Activated CD8-positive, alpha-beta memory T cell treated with anti-CD3 and anti-CD28 coated beads for 36 hours (primary cell): ENCODE measurements around the gene TAF5L. TPM values are rescaled to one million over a fixed set of nuclear protein-coding genes. Genes with fewer than 3 reads are reported as not detected.
"Not testable (repeated sequence)": the region's sequence is repeated elsewhere in the genome, so short reads cannot be mapped to it uniquely, and the experiment has no call there.

ENCODE experiments used
- CTCF ChIA-PET: fragments of 350-600 bp; sonication (Branson Sonifier 250); formaldehyde crosslinking; loops from one replicate; lab custom pipeline; 2021; ENCODE audit warnings: antibody characterized with exemption; lab: Charles Lee
- POLR2A ChIA-PET: fragments of 350-600 bp; sonication (Branson Sonifier 250); formaldehyde crosslinking; loops from one replicate; lab custom pipeline; 2021; ENCODE audit warnings: antibody characterized with exemption; lab: Charles Lee
- total RNA-seq, 2 experiments: library from RNA; stranded (reverse); gene quantifications; one replicate each; pipeline ENCODE4 v1.2.3, GENCODE V29; 2021

TAF5L gene
- total RNA-seq, 2 experiments from 2014 or later = 29.5 to 31.1 TPM

GRCh38 chr1:229582715-229583114 is 43.2 kb downstream of the TAF5L start:
- ChIA-PET CTCF (no interaction called here), POLR2A (no interaction called here)

GRCh38 chr1:229582011-229582694 is 43.8 kb downstream of the TAF5L start:
- CTCF ChIA-PET = interaction anchor here (0.6 kb wide), 1 partner anchor 39 kb away, joined by 3 read pairs; no protein-coding TSS in a partner anchor
- POLR2A ChIA-PET = no interaction called here

GRCh38 chr1:229581485-229581884 is 44.4 kb downstream of the TAF5L start:
- POLR2A ChIA-PET = no interaction called here
- CTCF ChIA-PET = no interaction called here

GRCh38 chr1:229579059-229579673 is 46.8 kb downstream of the TAF5L start:
- POLR2A ChIA-PET = interaction anchor here (0.5 to 0.8 kb wide), 2 partner anchors 36 to 72 kb away, joined by 3 read pairs; no protein-coding TSS in a partner anchor
- CTCF ChIA-PET = no interaction called here

- CTCF ChIA-PET = no interaction called here
Observed at GRCh38 chr1:229578168-229579058, 47.5 kb downstream of the TAF5L start.

GRCh38 chr1:229574679-229575442 is 51.1 kb downstream of the TAF5L start:
- ChIA-PET POLR2A (no interaction called here), CTCF (no interaction called here)

More at GRCh38 chr1:229578168-229579058, 47.5 kb downstream of the TAF5L start:
- POLR2A ChIA-PET = interaction anchor here (0.8 kb wide), 1 partner anchor 73 kb away, joined by 3 read pairs; no protein-coding TSS in a partner anchor

- ChIA-PET CTCF (no interaction called here), POLR2A (interaction anchor here (0.6 kb wide), 1 partner anchor 81 kb away, joined by 3 read pairs; no protein-coding TSS in a partner anchor)
Observed at GRCh38 chr1:229572286-229572685, 53.6 kb downstream of the TAF5L start.

- ChIA-PET CTCF (no interaction called here), POLR2A (no interaction called here)
Observed at GRCh38 chr1:229570891-229571516, 54.9 kb downstream of the TAF5L start.

- POLR2A ChIA-PET = no interaction called here
- CTCF ChIA-PET = no interaction called here
Observed at GRCh38 chr1:229570305-229570704, 55.6 kb downstream of the TAF5L start.

- POLR2A ChIA-PET = no interaction called here
- CTCF ChIA-PET = no interaction called here
Observed at GRCh38 chr1:229567109-229567868, 58.6 kb downstream of the TAF5L start.

- ChIA-PET POLR2A (no interaction called here), CTCF (no interaction called here)
Observed at GRCh38 chr1:229563701-229564100, 62.2 kb downstream of the TAF5L start.

GRCh38 chr1:229563241-229563640 is 62.7 kb downstream of the TAF5L start:
- CTCF ChIA-PET = no interaction called here

GRCh38 chr1:229562686-229563085 is 63.2 kb downstream of the TAF5L start:
- CTCF ChIA-PET = no interaction called here
- POLR2A ChIA-PET = no interaction called here

More at GRCh38 chr1:229563241-229563640, 62.7 kb downstream of the TAF5L start:
- POLR2A ChIA-PET = no interaction called here

- POLR2A ChIA-PET = no interaction called here
- CTCF ChIA-PET = interaction anchor here (0.6 kb wide), 1 partner anchor 120 kb away, joined by 3 read pairs; no protein-coding TSS in a partner anchor
Observed at GRCh38 chr1:229561141-229561540, 64.8 kb downstream of the TAF5L start.

GRCh38 chr1:229560124-229560523 is 65.8 kb downstream of the TAF5L start:
- CTCF ChIA-PET = not testable (repeated sequence)
- POLR2A ChIA-PET = interaction anchor here (0.5 to 0.6 kb wide), 3 partner anchors 68 to 88 kb away, joined by 4 to 7 read pairs (median 5); no protein-coding TSS in a partner anchor

- POLR2A ChIA-PET = interaction anchor here (1.0 to 1.9 kb wide), 5 partner anchors 37 to 118 kb away, joined by 3 to 11 read pairs (median 4); partner anchors contain the start of gene NUP133
- CTCF ChIA-PET = interaction anchor here (0.7 to 2.1 kb wide), 6 partner anchors 42 to 1422 kb away, joined by 3 to 8 read pairs (median 4); partner anchors contain the start of gene URB2
Observed at GRCh38 chr1:229559336-229559801, 66.6 kb downstream of the TAF5L start.
